Transverse colon (tissue), 4 donors: Measurements from ENCODE around the gene ZGRF1. TPM values are rescaled to one million over a fixed set of nuclear protein-coding genes. Genes with fewer than 3 reads are reported as not detected.
"Not testable (repeated sequence)": the region's sequence is repeated elsewhere in the genome, so short reads cannot be mapped to it uniquely, and the experiment has no call there.

Source experiments
- DNase-seq: peaks from one replicate; pipeline ENCODE4 v3.0.0-alpha.2; 2019
- H3K27ac ChIP-seq, 4 donors: fragments of 200-600 bp; sonication (generic); 2 replicates each; pipeline ENCODE4 v1.5.1; 2016 to 2018; ENCODE audit warnings: inconsistent platforms in 4 of 4
- H3K27me3 ChIP-seq: fragments of 200-600 bp; sonication (generic); 2 replicates; pipeline ENCODE4 v1.5.1; 2017; ENCODE audit warnings: inconsistent platforms
- H3K36me3 ChIP-seq, 4 donors: fragments of 200-600 bp; sonication (generic); 2 replicates each; pipeline ENCODE4 v1.5.1; 2017 to 2019; ENCODE audit warnings: inconsistent platforms in 4 of 4
- H3K4me1 ChIP-seq, 4 donors: fragments of 200-600 bp; sonication (generic); 2 replicates each; pipeline ENCODE4 v1.5.1; 2017 to 2020; ENCODE audit warnings: inconsistent platforms in 4 of 4
- H3K4me3 ChIP-seq, 4 donors: fragments of 200-600 bp; sonication (generic); 1 replicate in 1 of 4; 2 replicates in 3 of 4; pipeline versions ENCODE4 v1.5.1 to v1.6.1; 2017 to 2019; ENCODE audit warnings: inconsistent platforms in 4 of 4
- H3K9me3 ChIP-seq, 2 donors: fragments of 200-600 bp; sonication (generic); 2 replicates each; pipeline ENCODE4 v1.5.1; 2017 to 2019; ENCODE audit warnings: inconsistent platforms in 2 of 2
- EP300 ChIP-seq: sonication (generic); formaldehyde crosslinking; IDR thresholded peaks from one replicate; pipeline ENCODE4 v1.6.1; 2017; ENCODE audit warnings: antibody characterized with exemption, low read depth
- POLR2A ChIP-seq: fragments of 450-650 bp; IDR thresholded peaks from one replicate; pipeline ENCODE4 v1.6.1; 2016; ENCODE audit warnings: antibody characterized with exemption, mild to moderate bottlenecking, moderate library complexity
- POLR2AphosphoS5 ChIP-seq, 3 donors: sonication (generic); formaldehyde crosslinking; IDR thresholded peaks; one replicate each; pipeline ENCODE4 v1.6.1; 2016; ENCODE audit warnings: antibody characterized with exemption in 3 of 3
- WGBS, 2 donors: methylation state at CpG; one replicate each; pipeline ENCODE4 v1.1.5; 2018; ENCODE audit warnings: low coverage in 1 of 2; 5-methylcytosine and 5-hydroxymethylcytosine counted together
- in situ Hi-C, 4 donors: fragments of 200-750 bp; cut with MboI; loops; one replicate each; pipeline versions ENCODE4 v1.15.0 to v1.15.1; 2017; ENCODE audit warnings: low sequenced_read_pairs in 3 of 4, low pct_ligation_motif_present in 1 of 4, low pct_unique_long_range_greater_than_20kb in 1 of 4
- intact Hi-C: fragments of 100-400 bp; cut with DNase I; formaldehyde crosslinking; loops from one replicate; pipeline ENCODE4 v1.15.1; 2023; ENCODE audit warnings: low total_unique reads
- total RNA-seq, 4 donors: library from RNA; depleted of rRNA; stranded (reverse); fragments of >200 nt; gene quantifications; one replicate each; pipeline ENCODE4 v1.1.0, GENCODE V29; 2016
- TF ChIP-seq, protein P1 (sequence below), 5 experiments: fragments of 200-600 bp in 3 of 5; fragments of 450-650 bp in 2 of 5; sonication (generic) in 3 of 5; IDR thresholded peaks; 1 replicate in 2 of 5; 2 replicates in 3 of 5; pipeline ENCODE4 v1.5.1; 2016 to 2017; ENCODE audit warnings: antibody characterized with exemption in 5 of 5, inconsistent platforms in 3 of 5, mild to moderate bottlenecking in 2 of 5, moderate library complexity in 1 of 5

ZGRF1 gene
- total RNA-seq, 4 donors from 2014 or later, result 0.75 to 7.3 (median 3.7) TPM

DNA sequence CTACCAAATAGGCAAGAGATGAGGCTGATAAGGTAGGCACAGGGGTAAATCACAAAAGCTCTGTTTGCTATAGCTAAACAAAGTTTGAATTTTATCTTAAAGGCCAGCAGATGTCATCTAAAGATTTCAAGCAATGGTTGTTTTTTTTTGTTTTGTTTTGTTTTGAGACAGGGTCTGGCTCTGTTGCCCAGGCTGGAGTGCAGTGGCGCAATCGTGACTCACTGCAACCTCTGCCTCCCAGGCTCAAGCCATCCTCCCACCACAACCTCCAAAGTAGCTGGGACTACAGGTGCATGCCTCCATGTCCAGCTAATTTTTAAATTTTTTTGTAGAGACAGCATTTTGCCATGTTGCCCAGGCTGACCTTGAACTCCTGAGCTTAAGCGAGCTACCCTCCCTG is 77.7 kb downstream of the ZGRF1 start:
- no peaks in the 10 kb centered on the region for H3K36me3 ChIP-seq
- WGBS, 2 donors, result 90 to 94% methylated on average over 3 of the region's 3 CpGs
- in situ Hi-C loops, result no loop called here
- H3K4me1 ChIP-seq, result no peaks in the 10 kb centered on the region
- no peak overlapping the region for H3K27ac ChIP-seq
- TF ChIP-seq EP300, result no peak
- TF ChIP-seq, protein P1, sequence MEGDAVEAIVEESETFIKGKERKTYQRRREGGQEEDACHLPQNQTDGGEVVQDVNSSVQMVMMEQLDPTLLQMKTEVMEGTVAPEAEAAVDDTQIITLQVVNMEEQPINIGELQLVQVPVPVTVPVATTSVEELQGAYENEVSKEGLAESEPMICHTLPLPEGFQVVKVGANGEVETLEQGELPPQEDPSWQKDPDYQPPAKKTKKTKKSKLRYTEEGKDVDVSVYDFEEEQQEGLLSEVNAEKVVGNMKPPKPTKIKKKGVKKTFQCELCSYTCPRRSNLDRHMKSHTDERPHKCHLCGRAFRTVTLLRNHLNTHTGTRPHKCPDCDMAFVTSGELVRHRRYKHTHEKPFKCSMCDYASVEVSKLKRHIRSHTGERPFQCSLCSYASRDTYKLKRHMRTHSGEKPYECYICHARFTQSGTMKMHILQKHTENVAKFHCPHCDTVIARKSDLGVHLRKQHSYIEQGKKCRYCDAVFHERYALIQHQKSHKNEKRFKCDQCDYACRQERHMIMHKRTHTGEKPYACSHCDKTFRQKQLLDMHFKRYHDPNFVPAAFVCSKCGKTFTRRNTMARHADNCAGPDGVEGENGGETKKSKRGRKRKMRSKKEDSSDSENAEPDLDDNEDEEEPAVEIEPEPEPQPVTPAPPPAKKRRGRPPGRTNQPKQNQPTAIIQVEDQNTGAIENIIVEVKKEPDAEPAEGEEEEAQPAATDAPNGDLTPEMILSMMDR (IDR thresholded peaks at IDR 0.05), result no peak
- TF ChIP-seq POLR2AphosphoS5 (IDR thresholded peaks at IDR 0.05), result no peak
- no peak for TF ChIP-seq POLR2A
- intact Hi-C loops, result no loop called here
- no peak for DNase-seq
- H3K27me3 ChIP-seq, result no peaks in the 10 kb centered on the region
- no peak overlapping the region for H3K4me3 ChIP-seq
- no peaks in the 10 kb centered on the region for H3K9me3 ChIP-seq

DNA sequence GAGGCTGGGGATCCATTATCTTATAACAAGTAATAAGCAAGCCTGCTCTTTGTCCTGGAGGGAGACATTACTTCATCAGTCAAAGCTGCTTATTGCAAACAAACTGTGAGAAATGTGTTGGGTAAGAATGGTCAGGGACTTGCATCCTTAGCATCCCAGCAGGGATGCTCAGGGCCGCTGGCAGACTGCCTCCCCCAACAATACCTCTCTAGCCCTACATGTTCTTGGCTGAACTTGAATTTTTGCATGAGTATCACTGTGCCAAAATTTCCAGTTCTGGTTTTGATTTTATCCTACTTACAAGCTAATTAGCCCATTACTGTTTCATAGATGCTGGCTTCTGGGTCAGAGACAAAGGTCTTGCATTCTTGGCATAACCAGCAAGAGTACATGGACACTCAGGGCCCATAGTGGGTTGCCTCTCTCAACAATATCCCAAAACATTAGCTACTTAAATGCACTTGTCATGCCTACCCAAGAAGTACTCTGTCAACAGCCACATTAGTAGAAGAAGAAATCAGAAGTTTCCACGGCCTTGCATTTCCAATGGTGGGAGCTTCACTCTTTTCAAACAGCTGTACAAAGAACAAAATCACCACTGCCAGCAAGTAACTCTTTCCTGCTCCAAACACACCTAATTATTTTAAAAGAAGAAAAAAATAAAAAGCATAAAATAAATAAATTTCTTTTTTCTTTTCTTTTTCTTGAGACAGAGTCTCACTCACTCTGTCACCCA is 78.9 kb downstream of the ZGRF1 start:
- no peak for DNase-seq
- H3K27me3 ChIP-seq, result no peaks in the 10 kb centered on the region
- no peak overlapping the region for H3K27ac ChIP-seq
- in situ Hi-C loops (no loop called here), intact Hi-C loops (no loop called here)
- WGBS, 2 donors, result 97% methylated on average over 2 of the region's 2 CpGs; no CpG with 5 or more reads in 1 of the 2 donors
- TF ChIP-seq POLR2A, result no peak
- no peak for TF ChIP-seq POLR2AphosphoS5 (IDR thresholded peaks at IDR 0.05)
- no peak for TF ChIP-seq EP300
- TF ChIP-seq, protein P1 (IDR thresholded peaks at IDR 0.05), result no peak
- no peaks in the 10 kb centered on the region for H3K36me3 ChIP-seq
- H3K4me1 ChIP-seq, result no peaks in the 10 kb centered on the region
- no peak overlapping the region for H3K4me3 ChIP-seq
- H3K9me3 ChIP-seq, result no peaks in the 10 kb centered on the region

- WGBS, 2 donors, result 95% methylated on average over 2 of the region's 3 CpGs; no CpG with 5 or more reads in 1 of the 2 donors
- in situ Hi-C loops, result not testable (repeated sequence)
Observed at GRCh38 chr4:112554271-112554670, 82.4 kb downstream of the ZGRF1 start.

GRCh38 chr4:112552668-112553067 is 84.0 kb downstream of the ZGRF1 start:
- H3K4me1 ChIP-seq, result no peaks in the 10 kb centered on the region
- H3K9me3 ChIP-seq, result no peaks in the 10 kb centered on the region
- intact Hi-C loops, result no loop called here
- TF ChIP-seq, protein P1 (IDR thresholded peaks at IDR 0.05), result no peak
- TF ChIP-seq POLR2AphosphoS5 (IDR thresholded peaks at IDR 0.05) (no peak), POLR2A (no peak), EP300 (no peak)
- WGBS, 2 donors, result 36 to 58% methylated on average over 2 of the region's 2 CpGs
- H3K27me3 ChIP-seq, result no peaks in the 10 kb centered on the region
- no peak for DNase-seq
- H3K27ac ChIP-seq, result no peak overlapping the region
- H3K36me3 ChIP-seq, result no peaks in the 10 kb centered on the region
- H3K4me3 ChIP-seq, result no peak overlapping the region
- in situ Hi-C loops, result no loop called here

More at GRCh38 chr4:112554271-112554670, 82.4 kb downstream of the ZGRF1 start:
- H3K4me1 ChIP-seq, H3K9me3 ChIP-seq, H3K36me3 ChIP-seq, intact Hi-C loops, H3K4me3 ChIP-seq, H3K27ac ChIP-seq, H3K27me3 ChIP-seq, DNase-seq: not testable (repeated sequence)
